NCI-H2196 treated with DMSO at 0.1 percent for 48 hours (cell line): ENCODE measurements around the gene RETREG1.

Experiments
- DNase-seq: peaks from one replicate; lab custom pipeline; 2025; ENCODE audit not compliant: unreplicated experiment; lab: John Stamatoyannopoulos, UW

Gene RETREG1

DNA sequence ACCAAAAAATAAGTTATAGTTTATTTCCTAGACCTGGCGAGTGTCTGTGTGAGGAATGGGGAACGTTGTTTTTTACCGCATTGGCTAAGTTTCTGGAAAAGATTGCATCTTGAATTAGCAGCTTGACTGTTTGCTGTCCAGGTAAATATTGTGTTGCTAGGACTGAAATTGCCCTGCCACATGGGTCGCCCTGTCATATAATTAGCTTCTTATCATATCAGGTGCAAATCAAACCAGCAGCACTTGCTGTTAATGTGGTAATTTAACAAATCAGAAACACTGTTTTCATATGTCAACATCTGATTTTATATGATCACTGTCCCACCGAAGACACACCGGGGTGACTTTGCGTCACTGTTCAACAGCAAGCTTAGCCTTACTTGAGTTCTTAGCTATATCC is 87.5 kb downstream of the RETREG1 start:
- no peak for DNase-seq

DNA sequence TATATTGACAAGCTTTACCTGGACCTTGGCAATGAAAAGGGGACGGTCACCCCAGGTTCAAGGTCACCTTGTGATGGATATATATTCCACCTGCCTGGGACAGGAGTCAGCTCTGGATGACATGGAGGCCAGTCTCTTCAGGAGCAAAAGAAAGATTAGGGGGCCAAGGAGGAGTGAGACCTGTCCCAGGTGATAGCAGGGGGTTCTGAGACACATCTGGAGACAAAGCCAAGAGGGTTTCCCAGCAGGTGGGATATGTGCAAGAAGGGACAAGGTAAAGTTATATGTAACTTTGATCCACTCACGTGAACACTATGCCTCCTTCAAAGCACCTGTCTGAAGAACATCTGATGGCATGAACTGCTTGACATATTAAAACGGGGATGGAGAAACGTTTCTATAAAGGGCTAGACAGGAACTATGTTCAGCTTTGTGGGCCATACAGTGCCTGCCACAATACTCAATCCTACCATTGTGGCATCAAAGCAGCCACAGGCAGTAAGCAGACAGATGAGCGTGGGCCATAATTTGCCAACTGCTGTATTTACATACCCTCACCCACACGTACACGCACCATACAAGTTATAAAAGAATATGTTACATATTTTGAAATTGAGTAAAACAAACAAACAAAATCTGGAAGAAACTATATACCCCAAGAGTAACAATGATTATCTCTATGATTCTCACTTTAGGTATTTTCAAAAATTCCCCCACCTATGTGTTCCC is 88.3 kb downstream of the RETREG1 start:
- no peak for DNase-seq

DNA sequence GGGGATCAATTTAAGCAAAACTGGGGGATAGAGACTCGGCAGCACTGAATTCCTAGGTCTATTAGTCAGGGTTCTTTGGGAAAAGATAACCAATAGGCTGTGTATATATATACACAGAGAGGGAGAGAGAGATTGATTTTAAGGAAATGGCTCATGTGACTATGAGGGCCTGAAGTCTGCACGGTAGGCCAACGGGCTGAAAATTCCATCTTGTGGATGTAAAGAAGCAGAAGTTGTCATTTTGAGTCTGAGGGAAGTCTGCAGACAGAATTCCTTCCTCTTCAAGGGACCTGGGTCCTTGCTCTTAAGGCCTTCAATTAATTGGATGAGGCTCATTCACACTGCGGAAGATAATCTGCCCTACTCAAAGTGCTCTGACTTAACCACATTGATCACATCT is 91.1 kb downstream of the RETREG1 start:
- no peak for DNase-seq

DNA sequence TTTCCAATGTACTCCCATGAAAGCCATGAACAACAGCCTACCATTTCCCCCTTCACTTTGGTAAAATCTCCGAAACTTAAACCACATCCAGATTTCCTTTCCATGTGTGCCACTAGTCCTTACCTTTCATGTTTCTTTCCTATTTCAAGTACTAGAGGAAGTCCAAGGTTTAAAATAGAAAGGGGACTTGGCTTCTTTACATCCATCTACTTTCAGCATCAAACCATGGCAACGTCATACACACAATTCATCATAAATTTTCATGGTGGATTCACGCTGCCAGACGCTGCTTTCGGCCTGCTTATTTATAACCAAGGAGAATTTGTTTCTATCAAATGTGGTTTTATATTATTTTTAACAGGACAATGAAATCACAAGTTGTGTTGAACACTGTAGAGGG is 92.5 kb downstream of the RETREG1 start:
- no peak for DNase-seq

DNA sequence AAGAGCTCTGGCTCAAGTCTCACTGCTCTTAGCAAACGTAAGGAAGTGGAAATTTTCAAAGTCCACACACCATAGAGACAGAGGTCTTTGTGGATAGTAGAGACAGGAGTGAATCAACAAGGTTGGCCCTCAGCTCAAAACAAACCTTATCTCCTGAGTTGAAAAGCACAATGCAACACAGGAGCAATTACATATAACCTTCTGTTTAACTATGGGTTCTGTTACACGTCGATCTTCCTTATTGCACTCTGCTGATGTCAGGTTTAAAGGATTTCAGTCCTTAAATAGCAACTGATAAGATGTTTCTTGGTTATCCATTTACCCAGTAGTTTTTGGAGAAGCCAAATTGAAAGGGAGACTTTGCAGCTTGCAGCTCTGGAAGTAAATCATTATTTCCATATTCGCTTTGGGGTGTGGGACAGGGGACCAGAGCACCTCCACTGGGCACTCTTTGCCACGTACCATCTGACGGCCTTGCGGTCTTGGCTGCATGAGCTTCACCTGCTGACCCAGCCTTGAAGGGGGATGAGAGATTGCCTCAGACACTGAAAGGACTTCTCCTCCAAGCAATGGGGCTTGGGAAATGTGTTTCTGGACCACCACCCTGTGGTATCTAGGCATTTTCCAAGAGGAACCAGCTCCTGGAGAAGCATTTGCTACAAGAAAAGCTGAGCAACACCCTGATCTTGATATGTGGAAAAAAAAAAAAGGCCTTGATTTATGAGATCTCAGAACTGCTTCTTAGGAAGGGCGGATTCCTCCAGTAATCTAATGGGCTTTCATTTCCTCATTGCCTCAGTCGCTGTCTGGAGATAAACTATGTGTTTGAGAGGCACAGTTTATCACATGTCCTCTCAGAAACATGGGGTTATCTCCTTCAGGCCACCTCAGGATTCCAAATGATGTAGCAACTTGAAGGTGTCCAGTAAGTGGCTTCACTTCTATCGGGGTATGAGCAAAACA is 95.0 kb downstream of the RETREG1 start:
- DNase-seq, result no peak

DNA sequence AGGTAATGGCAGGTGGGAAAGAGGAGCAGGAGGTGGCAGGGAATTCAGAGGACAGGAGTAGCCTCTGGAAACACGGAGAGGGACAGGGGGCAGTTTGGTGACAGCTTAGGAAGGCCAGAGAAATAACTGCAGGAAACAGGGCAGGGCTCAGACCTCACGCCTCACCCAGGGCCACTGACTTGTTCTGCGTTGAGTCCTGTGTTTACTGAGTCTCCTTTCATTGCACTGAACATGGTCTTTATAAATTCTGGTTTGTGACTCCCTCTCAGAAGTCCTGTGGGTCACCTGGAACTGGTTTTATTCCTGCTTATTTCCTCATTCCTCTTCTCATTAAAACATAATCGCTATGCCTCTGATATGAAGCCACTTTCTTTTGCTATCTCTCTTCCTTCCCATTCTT is 96.0 kb downstream of the RETREG1 start:
- no peak for DNase-seq

DNA sequence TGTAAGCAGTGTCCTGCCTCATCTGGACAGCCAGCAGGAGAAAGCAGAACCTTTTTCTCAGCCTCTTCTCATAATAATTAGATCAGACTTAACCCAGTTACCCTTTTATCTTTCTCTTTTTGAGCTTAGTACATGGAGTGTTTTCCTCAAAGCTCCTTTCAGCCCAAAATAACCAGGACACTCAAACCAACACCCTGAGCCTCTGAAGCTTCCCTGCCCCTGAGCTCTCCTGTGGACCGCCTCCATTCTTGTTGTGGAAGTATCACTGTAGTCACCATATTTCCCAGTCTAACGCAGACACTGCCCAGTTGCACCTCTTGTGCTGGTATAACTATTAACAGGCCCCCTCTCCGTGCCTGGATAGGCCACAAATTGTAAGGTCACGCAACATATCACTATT is 97.4 kb downstream of the RETREG1 start:
- no peak for DNase-seq

DNA sequence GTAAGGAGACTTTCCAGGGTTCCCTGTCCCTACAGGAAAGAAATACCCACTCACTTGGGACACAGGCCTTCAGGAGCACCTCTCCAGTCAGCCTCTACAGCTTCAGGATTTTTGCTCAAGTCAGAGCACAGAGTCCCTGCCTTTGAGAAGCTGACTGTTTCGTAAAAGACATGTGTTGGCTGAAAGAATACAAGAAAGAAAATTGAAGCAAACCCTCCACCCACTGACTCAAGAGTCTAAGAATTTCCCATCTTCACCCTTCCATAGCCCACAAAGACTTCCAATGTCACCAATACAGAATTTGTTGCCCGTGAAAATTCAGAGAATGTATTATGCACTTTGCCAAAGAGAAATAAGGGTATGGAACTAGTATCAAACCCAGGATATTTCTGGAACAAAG is 98.2 kb downstream of the RETREG1 start:
- no peak for DNase-seq

DNA sequence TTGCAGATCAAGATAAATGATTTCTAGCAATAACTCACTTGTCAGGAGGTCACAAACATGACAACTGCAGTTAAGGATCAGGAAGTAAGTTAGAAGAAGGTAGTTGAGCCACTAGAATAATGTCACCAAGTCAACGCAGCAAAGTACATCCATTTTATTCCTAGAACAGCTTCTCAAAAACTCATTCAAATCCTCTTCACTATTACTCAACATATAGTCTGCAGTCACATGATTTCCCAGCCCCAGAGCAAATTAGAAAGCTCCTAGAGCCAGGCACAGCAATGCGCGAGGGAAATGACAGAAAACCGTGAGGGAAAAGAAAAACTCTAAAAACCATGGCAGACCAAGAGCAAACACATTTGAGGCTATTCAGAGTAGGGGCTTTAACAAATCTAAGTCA is 101.3 kb downstream of the RETREG1 start:
- DNase-seq, result no peak

DNA sequence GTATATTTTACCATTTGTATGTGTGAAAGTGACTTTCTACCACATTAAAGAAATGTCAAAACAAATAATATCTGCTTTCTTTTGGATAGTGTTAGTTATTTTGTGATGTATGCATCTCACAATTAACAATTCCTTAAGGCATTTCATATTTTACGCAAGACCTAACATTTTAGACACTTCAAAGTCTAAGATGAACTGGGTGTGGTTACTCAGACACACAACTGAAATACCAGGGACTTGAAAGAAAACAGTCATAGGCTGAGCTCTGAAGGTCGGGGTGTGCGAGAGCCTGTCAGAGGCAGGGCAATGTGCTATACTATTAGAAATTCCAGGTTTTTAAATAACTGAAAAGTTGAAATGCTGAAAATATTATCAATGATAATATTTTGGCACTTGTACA is 106.7 kb downstream of the RETREG1 start:
- DNase-seq, result no peak

DNA sequence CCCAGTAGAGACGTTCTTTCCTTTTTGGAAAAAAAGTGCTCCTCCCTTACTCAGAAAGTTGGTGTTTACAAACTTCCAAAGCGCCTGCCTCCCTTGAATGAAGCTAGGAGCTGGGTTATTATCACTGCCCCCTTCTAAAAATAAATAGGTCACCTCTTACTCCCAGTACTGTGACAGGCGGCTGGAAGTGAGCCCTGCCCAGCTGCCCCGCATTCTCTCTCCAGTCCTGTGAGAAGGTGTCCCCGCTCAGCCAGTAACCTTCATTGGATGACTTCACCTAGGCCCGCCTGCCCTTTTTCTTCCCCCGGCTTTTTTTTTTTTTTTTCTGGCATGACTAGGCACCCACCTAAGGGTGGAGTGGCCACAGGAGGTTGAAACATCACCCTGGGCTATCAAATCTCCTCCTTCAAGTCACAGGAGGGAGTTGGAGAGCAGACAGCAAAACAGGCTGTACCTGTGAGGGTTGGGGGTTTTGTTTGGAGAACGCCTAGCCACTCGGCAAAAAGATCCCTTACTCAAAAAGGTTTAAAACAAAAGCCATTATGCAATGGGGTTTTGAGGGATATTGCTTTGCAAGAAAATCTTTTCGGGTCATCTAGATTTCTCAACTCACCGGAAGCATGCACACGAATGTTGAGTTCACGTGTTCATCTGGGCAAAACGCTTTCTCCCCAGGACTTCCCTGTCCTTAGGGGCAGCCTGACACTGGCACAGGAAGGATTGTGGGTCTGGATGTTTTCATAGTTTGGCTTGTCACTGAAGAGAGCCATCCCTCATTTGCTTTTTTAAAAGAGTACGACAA is 107.9 kb downstream of the RETREG1 start:
- no peak for DNase-seq

DNA sequence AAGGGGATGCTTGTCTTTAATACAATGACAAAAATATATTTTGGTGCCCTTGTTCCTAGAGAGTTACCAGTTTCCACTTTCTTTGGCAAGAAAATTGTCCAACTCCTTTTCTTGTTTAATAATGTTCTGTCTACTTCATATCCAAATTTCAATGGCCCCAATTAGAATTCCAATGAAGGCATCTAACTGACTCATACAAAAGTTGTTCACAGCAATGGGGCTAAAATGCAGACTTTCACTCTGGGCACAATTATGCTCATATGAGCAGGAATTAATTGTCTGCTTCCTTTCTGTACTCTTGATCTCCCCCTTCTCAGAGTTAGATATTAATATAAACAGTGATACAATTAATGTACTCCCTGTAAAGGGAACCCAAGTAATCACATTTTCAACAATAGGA is 109.1 kb downstream of the RETREG1 start:
- DNase-seq, result no peak

DNA sequence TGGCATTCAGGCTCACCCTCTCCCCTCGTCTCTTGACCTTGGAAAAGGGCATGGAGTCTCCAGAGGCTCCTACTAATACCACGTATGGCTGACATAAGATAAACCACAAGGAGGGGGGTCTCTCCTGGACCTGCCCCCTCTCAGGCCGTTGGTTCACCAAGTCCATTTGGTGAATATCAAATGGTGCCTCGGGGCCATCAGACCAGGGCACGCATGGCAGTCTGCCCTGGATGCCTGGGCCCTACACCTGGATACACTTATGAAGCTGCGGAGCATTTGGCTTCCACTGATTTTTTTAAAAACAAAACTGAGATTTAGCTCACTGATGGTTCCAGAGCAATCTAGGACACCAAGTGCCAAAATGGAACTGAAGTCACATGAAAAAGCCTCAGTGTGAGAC is 110.9 kb downstream of the RETREG1 start:
- no peak for DNase-seq

DNA sequence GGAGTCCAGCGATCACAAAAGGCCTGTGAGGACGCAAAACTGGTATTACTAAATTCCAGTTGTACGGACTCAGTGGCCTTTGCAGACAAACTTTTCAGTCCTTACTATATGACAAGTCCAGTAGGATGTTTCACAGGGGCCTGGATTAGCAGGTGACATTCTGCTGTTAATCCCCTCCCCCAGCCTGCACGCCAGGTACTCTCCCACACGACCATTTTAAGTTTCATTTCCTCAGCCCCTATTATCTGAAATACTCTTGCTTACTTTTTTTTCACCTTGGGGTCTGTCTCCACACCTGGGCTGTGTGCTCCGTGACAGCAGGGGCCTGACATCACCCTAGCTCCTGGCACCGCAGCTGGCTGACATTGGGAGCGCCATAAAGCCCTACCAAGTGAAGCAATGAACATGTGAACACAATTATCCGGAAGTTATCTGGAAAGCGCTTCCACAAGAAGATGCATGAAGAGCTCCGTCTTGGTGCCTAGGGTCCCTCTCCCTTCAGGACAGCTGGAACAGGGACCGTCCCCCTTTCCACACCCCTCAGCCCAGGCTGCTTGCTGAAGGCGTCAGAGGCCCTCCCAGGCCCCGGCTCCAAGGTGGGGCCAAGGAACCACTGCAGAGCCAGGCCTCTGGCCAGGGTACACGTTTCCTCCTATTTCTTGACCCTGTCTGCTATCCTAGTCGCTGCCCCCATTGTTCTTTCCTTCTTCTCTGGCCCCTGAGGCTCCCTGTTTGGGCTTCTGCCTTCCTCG is 111.5 kb downstream of the RETREG1 start:
- no peak for DNase-seq

DNA sequence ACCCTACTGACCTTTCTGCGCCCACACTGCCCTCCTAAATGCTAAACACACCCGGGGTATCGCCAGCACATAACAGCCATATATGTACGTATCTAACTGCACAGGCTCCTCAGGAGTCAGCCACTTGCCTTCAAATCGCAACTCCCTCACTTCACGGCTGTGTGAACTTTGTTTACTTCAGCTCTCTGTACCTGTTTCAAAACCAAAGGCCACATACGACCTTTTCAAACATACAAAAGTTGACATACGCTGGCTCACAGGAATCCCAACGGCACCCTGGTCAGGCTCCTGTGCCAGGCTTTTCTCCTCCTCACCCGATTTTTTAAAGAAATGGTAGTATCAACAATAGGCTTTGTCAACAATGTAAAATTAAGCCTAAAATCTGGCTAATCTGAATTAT is 112.2 kb downstream of the RETREG1 start:
- no peak for DNase-seq

DNA sequence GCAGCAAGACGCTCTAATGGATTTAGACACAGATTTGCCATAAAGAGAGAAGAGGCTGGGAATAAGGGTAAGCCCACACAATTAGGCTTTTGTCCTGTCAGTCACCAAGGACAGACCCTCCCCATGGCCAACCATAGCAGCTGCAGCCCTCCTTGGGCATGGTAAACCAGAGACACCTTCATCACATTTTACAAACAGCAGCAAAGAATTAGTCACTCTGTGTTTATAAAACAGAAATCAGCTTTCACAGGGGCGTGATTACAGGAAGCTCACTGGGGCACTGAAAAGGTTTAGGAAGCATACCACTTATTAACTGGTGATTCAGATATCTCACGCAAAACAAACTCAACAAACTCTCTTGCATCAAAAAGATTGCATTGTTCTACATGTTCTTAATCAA is 113.9 kb downstream of the RETREG1 start:
- no peak for DNase-seq

DNA sequence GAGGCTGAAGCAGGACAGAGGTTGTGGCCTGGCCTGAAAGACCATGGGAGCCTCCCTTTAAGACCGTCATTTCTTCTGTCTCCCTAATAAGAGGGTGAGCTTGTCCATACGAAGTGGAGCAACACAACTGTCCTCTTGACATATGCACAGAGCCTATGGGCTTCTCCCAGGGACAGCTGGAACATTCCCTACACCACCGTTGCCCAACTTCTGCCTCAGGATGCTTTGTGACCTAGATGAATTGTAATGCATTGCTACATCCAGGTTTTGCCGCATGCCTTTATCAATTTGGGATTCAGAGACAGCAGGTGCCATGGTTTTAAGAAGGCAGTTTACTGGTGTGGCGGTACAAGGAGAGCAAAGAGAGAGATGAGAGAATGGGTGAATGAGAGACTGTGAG is 116.8 kb downstream of the RETREG1 start:
- DNase-seq, result no peak

DNA sequence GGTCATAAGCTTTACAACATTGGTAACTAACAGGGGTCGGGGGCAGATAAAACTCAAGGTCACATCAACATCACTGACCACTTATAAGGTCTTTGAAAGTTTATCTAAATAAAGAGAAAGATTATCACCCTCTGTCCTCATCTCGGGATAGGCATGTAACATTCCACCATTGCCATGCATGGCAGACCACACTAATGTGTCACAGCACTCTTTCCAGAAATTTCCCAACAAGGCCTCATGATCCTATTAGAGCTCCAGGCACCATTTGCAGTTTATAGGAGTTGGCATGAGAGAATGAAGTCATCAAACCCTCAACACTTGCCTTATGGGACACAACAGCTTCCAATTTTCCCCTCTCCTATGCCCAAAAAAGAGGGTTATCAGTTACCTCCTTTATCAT is 119.3 kb downstream of the RETREG1 start:
- DNase-seq, result no peak

DNA sequence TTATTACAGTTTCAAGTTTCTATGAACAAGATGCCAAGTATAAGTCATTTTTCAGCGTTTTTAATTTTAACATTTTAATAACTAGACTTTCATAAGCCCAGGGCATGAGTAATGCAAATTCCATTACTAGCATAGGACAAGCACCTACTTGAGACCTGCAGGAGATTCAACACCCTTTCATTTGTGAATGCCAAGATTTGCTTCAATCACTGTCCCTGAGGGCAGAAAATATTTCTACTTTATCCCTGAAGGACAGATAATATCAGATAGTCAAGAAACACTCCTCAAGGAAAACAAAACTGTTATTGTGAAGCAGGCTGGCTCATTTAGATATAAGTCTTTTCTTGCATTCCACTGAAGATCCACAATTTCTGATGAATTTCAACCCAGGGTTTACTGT is 123.5 kb downstream of the RETREG1 start:
- no peak for DNase-seq

DNA sequence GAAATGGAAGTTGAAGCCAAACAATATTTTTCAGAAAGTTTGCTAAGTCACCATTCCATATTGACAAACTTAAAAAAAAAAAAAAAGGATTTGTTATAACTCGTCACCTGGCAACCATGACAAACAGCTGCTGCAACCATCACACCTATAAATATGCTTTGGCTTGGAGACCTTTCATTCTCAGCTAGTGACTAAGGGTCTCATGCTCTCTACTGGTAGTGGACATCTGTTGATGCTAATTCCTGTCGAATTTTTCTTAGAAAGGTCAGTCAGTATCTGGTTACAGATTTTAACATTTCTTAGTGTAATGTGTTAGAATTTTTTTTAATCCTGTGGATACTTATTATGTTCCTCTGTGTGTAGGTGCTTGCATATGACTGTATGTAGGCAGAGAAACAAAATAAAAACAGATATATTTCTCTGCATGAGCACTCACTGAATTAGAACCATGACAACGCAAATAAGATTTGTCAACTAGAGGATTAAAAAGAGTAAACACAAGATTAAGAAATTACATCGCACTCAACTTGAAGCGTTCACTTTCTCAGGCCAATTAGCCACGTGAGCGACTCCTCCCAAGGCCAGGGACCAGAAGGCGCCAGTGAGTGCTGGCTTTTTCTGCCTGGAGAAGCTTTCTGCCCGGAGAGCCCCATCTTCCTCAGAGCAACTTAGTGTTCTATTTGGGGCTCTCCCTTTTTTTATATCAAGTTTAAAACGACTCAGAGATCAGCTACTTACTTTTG is 124.2 kb downstream of the RETREG1 start:
- no peak for DNase-seq
